Measurements from ENCODE around the gene EFNB2.

The EFNB2 gene

DNA sequence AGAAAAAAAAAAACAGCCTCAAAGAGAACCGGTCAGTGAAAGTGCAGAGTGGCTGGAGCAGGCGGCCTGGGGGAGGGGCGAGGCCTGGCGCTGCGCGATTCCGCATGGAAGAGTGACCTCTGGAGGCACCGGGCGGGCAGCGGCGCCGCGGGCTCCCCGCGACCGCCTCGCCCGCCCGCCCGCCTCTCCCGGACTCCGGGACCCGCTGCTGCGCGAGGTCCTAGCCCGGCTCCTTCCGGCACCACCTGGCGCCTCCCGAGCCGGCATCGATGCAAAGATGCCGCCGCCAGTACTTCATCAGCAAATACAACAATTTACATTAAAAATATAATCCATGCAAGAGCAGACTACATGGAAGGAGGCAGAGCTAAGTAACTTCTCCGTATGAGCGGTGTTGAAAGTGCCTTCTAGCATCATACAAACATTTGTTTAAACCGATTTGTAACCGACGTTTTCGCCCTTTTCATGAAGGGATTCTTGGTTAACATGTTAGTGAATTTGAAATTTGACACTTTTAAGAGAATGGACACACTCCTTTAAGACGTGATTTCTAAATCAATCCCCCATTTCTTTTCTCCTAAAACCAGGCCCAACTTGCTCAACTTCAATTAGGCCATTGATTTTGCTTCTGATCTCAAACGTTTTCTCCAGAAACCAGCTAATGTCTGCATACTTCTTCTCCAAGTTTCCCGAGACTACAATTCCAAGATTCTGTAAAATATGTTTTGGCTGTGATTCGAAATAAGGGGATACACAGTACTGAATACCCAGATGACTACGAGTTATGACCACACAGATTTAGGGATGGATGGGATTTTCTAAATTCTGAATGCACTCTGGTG is 2.1 kb downstream of the EFNB2 start:
- H3K9me3 ChIP-seq (ENCODE audit: control insufficient read depth, low read length) = no peaks in the 10 kb centered on the region
- H3K4me3 ChIP-seq (ENCODE audit: insufficient read depth, low read depth, low read length, poor library complexity, severe bottlenecking) = peak overlapping the region; percentile 24
- H3K27me3 ChIP-seq (replicated peaks; ENCODE audit: control insufficient read depth, insufficient read depth, low read length, poor library complexity, severe bottlenecking) = peaks cover 33% of the 10 kb centered on the region
- H3K4me1 ChIP-seq (ENCODE audit: control insufficient read depth, insufficient read depth, low read length, poor library complexity, severe bottlenecking) = peaks cover 26% of the 10 kb centered on the region
- DNase-seq = no peak
- H3K27ac ChIP-seq (ENCODE audit: insufficient read depth, low read length, poor library complexity, severe bottlenecking) = no peak overlapping the region
- H3K36me3 ChIP-seq (ENCODE audit: control insufficient read depth, insufficient read depth, low read length) = no peaks in the 10 kb centered on the region

DNA sequence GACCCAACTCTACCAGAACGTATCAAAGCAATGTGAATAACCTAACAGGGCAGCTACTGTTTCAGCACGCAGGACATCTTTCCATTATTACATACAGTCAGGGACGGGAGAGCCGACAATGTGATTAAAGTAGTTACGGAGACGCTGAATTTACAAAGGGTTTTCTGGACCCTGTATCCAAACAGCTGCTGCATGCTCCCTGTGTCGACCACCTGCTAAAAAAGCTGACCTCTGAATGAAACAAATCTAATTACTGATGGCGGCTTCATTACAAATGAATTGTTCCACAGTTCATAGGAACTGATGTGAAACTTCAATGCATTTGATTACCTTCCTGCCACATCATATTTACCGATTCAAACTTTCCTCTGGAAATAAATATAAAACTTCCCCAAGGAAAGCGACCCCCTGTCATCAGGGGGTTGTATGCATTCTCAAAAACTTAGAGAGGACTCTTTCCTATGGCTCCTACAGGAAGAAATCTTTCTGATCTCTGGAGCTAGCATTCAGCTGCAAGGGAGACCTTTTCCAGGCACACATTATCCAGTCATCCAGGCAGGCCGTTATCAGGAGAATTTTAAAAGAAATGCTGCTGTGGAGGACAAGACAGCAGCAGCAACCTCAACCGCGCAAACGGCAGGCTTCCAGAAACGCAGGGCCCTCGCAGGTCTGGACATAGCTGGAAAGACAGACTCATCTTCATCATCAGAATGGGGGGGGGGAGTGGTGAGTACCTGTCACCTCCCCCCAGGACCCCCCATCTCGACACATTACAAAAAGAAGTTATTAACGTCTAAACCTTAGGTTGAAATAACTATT is 3.1 kb downstream of the EFNB2 start:
- H3K27me3 ChIP-seq (replicated peaks; ENCODE audit: control insufficient read depth, insufficient read depth, low read length, poor library complexity, severe bottlenecking) = peaks cover 33% of the 10 kb centered on the region
- peaks cover 26% of the 10 kb centered on the region for H3K4me1 ChIP-seq (ENCODE audit: control insufficient read depth, insufficient read depth, low read length, poor library complexity, severe bottlenecking)
- no peaks in the 10 kb centered on the region for H3K9me3 ChIP-seq (ENCODE audit: control insufficient read depth, low read length)
- no peak overlapping the region for H3K4me3 ChIP-seq (ENCODE audit: insufficient read depth, low read depth, low read length, poor library complexity, severe bottlenecking)
- no peak for DNase-seq
- no peak overlapping the region for H3K27ac ChIP-seq (ENCODE audit: insufficient read depth, low read length, poor library complexity, severe bottlenecking)
- no peaks in the 10 kb centered on the region for H3K36me3 ChIP-seq (ENCODE audit: control insufficient read depth, insufficient read depth, low read length)

DNA sequence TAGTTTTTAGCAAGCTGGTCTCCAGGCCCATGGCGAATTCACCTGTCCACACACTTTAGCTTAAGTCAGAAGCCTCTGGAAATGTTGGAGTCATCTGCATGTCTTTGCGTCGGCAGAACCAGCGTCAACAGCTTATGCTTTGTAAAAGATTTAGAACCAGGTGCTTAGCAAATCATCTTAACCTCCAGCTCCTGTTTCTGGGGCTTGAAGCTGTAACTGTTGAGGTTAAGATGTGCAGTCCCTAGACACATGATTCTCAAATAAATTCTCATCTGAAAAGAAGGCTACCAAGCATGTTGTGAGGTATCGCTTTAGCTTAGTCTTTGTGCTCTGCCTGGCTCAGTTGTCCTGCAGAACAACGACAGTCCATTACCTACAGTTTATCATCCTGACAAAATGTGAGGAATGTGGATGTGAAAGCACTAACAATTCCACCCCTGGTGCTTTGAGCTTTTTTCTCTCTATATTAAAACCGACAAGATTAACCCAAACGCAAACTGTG is 4.4 kb downstream of the EFNB2 start:
- no peak for DNase-seq
- H3K9me3 ChIP-seq (ENCODE audit: control insufficient read depth, low read length) = no peaks in the 10 kb centered on the region
- H3K4me1 ChIP-seq (ENCODE audit: control insufficient read depth, insufficient read depth, low read length, poor library complexity, severe bottlenecking) = peaks cover 23% of the 10 kb centered on the region
- peaks cover 33% of the 10 kb centered on the region for H3K27me3 ChIP-seq (replicated peaks; ENCODE audit: control insufficient read depth, insufficient read depth, low read length, poor library complexity, severe bottlenecking)
- no peak overlapping the region for H3K27ac ChIP-seq (ENCODE audit: insufficient read depth, low read length, poor library complexity, severe bottlenecking)
- no peak overlapping the region for H3K4me3 ChIP-seq (ENCODE audit: insufficient read depth, low read depth, low read length, poor library complexity, severe bottlenecking)
- H3K36me3 ChIP-seq (ENCODE audit: control insufficient read depth, insufficient read depth, low read length) = no peaks in the 10 kb centered on the region

DNA sequence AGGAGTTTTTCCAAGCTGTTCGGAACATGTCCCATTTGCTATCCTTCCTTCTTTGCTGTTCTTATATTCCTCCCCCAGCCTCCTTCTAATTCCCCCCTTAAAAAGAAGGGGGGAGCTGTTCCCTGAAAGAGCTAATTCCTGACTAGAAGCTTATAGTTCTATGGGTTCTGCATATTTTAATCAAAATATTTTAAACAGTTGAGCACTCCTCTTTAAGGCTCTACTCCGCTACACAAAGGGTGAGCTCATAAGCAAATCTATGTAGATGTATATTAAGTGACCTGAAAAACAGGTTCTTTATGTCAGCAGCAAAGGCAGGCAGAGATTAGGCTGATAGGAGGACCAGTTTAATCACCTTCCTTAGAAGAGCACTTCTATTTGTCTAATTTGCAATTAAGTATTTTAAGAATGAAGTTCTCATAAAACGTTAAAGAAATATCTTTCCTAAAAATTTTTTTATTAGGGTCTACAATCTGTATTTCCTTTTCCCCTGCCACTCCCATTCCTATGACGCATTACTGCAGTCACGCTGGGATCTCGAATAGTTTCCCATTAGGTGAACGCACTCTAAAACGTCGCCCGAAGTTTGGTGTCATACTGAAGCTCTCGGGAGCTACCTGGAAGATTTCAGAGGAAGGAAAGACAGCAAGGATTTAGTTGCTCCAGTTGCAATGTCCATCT is 5.2 kb downstream of the EFNB2 start:
- H3K27ac ChIP-seq (ENCODE audit: insufficient read depth, low read length, poor library complexity, severe bottlenecking) = no peak overlapping the region
- no peak overlapping the region for H3K4me3 ChIP-seq (ENCODE audit: insufficient read depth, low read depth, low read length, poor library complexity, severe bottlenecking)

DNA sequence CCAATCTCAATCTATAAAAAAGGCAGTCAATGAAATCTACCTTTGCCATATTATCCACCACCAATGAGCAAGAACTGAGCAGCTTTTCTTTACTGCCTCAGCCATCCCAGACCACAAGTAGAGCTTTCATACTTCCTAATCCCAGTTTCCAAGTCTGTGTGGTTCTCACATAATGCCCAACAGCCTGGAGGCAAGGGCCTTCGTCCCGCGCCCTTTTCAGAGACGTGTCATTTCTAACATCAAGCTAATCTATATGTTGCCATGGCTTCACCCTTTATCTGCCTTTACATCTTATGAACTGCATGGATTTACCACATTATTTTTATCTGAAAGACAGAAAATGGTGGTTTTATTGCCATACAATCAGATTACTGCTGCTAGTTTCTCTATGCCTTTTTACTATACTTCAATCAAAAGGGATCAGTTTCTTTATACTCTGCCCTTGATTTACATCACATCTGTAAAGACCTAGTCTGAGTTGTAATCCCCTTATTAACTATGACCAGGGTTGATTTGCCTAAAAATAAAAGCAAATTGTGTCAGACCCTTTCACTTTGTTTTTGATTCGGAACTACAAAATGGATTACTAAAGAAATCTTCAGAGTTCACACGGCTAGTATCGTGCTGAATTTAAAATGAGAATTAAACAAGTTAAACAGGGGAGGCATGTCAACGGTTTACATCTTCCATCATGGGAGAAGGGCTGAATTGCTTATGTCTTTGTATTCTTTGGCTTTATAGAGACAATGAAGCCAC is 5.9 kb downstream of the EFNB2 start:
- Histone ChIP-seq H3K27me3 (replicated peaks; ENCODE audit: control insufficient read depth, insufficient read depth, low read length, poor library complexity, severe bottlenecking) (peaks cover 30% of the 10 kb centered on the region), H3K9me3 (ENCODE audit: control insufficient read depth, low read length) (no peaks in the 10 kb centered on the region), H3K36me3 (ENCODE audit: control insufficient read depth, insufficient read depth, low read length) (no peaks in the 10 kb centered on the region), H3K27ac (ENCODE audit: insufficient read depth, low read length, poor library complexity, severe bottlenecking) (no peak overlapping the region), H3K4me3 (ENCODE audit: insufficient read depth, low read depth, low read length, poor library complexity, severe bottlenecking) (no peak overlapping the region), H3K4me1 (ENCODE audit: control insufficient read depth, insufficient read depth, low read length, poor library complexity, severe bottlenecking) (peaks cover 18% of the 10 kb centered on the region)
- DNase-seq = no peak

More for the DNA sequence above, 5.2 kb downstream of the EFNB2 start:
- Histone ChIP-seq H3K4me1 (ENCODE audit: control insufficient read depth, insufficient read depth, low read length, poor library complexity, severe bottlenecking) (peaks cover 20% of the 10 kb centered on the region), H3K9me3 (ENCODE audit: control insufficient read depth, low read length) (no peaks in the 10 kb centered on the region), H3K27me3 (replicated peaks; ENCODE audit: control insufficient read depth, insufficient read depth, low read length, poor library complexity, severe bottlenecking) (peaks cover 33% of the 10 kb centered on the region), H3K36me3 (ENCODE audit: control insufficient read depth, insufficient read depth, low read length) (no peaks in the 10 kb centered on the region)
- DNase-seq = no peak

DNA sequence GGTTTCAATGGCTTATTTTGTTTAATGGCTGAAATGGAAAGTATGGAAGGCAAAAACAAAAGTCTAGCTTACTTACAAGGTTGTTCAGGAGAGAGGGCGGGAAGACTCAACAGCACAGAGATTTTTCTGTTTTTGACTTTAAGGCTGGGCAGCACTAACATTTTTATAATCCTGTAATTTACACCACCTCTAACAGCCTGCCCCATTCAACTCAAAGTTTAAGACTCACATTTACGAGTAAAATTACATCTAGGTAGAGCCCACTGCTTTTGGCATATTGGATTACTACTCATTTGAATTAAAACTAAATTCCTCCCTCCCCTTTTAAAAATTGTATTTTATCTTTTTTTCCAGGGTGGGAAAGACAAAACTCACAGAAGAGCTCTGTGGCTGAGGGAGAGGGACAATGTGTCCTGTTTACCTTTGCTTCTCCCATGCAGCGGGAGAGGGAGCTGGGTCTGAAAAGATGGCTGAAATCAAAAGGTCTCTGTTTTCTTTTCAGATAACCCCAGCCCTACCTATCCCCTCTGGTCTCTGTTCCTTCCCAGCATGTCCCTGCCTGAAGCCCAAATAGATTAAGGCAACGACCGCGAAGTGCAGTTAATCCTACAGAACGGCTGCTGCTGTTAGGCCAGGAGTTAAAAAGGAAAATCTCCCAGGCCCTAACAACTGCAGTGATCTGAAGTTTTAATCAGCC is 6.6 kb downstream of the EFNB2 start:
- Histone ChIP-seq H3K36me3 (ENCODE audit: control insufficient read depth, insufficient read depth, low read length) (no peaks in the 10 kb centered on the region), H3K4me1 (ENCODE audit: control insufficient read depth, insufficient read depth, low read length, poor library complexity, severe bottlenecking) (peaks cover 11% of the 10 kb centered on the region), H3K9me3 (ENCODE audit: control insufficient read depth, low read length) (no peaks in the 10 kb centered on the region), H3K27me3 (replicated peaks; ENCODE audit: control insufficient read depth, insufficient read depth, low read length, poor library complexity, severe bottlenecking) (peaks cover 23% of the 10 kb centered on the region), H3K4me3 (ENCODE audit: insufficient read depth, low read depth, low read length, poor library complexity, severe bottlenecking) (no peak overlapping the region), H3K27ac (ENCODE audit: insufficient read depth, low read length, poor library complexity, severe bottlenecking) (no peak overlapping the region)
- no peak for DNase-seq

DNA sequence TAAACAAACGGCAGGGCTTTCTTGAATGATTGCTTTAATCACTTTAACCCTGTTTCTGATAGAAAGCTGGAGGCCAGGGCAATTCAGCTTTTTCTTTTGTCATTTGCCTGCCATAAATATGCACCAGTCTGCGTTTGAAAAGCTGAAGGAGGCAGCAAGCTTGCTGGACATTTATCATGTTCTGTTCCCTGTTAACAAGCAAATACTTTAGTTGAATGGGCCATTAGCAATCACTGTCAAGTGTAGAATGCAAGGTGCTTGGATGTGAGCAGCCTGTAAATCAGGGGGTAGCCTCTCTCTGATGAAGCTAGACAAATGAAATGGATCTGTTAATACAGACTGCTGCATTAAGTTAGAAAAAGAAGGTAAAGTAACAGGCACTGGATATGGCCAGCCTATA is 7.6 kb downstream of the EFNB2 start:
- no peak overlapping the region for H3K4me3 ChIP-seq (ENCODE audit: insufficient read depth, low read depth, low read length, poor library complexity, severe bottlenecking)
- no peak overlapping the region for H3K27ac ChIP-seq (ENCODE audit: insufficient read depth, low read length, poor library complexity, severe bottlenecking)
- H3K9me3 ChIP-seq (ENCODE audit: control insufficient read depth, low read length) = no peaks in the 10 kb centered on the region
- DNase-seq = no peak
- peaks cover 2% of the 10 kb centered on the region for H3K4me1 ChIP-seq (ENCODE audit: control insufficient read depth, insufficient read depth, low read length, poor library complexity, severe bottlenecking)
- no peaks in the 10 kb centered on the region for H3K36me3 ChIP-seq (ENCODE audit: control insufficient read depth, insufficient read depth, low read length)
- peaks cover 14% of the 10 kb centered on the region for H3K27me3 ChIP-seq (replicated peaks; ENCODE audit: control insufficient read depth, insufficient read depth, low read length, poor library complexity, severe bottlenecking)

DNA sequence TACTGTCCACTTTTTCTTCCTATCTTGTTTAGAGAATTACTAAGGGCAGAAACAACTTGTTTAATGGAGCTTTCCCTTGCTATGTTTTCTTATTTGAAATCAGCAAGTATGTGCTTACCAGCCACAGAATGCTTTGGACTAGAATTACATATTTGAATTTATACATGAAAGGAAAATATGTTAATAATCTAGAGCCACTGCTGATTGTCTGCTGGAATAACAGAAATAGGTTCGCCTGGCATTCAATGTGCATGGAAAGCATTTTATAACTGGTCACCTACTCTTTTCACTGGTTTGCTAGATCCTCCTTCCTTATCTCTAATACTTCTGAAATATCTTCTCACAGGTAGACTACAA is 8.0 kb downstream of the EFNB2 start:
- no peaks in the 10 kb centered on the region for H3K4me1 ChIP-seq (ENCODE audit: control insufficient read depth, insufficient read depth, low read length, poor library complexity, severe bottlenecking)
- H3K27me3 ChIP-seq (replicated peaks; ENCODE audit: control insufficient read depth, insufficient read depth, low read length, poor library complexity, severe bottlenecking) = peaks cover 14% of the 10 kb centered on the region
- H3K4me3 ChIP-seq (ENCODE audit: insufficient read depth, low read depth, low read length, poor library complexity, severe bottlenecking) = no peak overlapping the region
- H3K27ac ChIP-seq (ENCODE audit: insufficient read depth, low read length, poor library complexity, severe bottlenecking) = no peak overlapping the region
- H3K9me3 ChIP-seq (ENCODE audit: control insufficient read depth, low read length) = no peaks in the 10 kb centered on the region
- H3K36me3 ChIP-seq (ENCODE audit: control insufficient read depth, insufficient read depth, low read length) = no peaks in the 10 kb centered on the region
- DNase-seq = no peak
